Activated CD8-positive, alpha-beta memory T cell treated with anti-CD3 and anti-CD28 coated beads, Interleukin-2, amount 10 ng/mL, durations not matched to agents 7 days and 5 days (primary cell): ENCODE measurements around the gene HSP90B1. TPM values are rescaled to one million over a fixed set of nuclear protein-coding genes. Genes with fewer than 3 reads are reported as not detected.

Source experiments
- ATAC-seq: fragments of 150-1000 bp; cut with Tn5 transposase; one replicate; pipeline ENCODE4 v1.10.0; 2021; ENCODE audit warnings: moderate library complexity
- CTCF ChIA-PET: fragments of 350-600 bp; sonication (Branson Sonifier 250); formaldehyde crosslinking; loops from one replicate; lab custom pipeline; 2021; ENCODE audit warnings: antibody characterized with exemption; lab: Charles Lee
- DNase-seq: peaks from one replicate; pipeline ENCODE4 v3.0.0-alpha.2; 2020
- H3K27ac Mint-ChIP-seq: one replicate; pipeline ENCODE4 v1.8.0; 2021; ENCODE audit warnings: mild to moderate bottlenecking, mixed read lengths
- H3K27me3 Mint-ChIP-seq: one replicate; pipeline ENCODE4 v1.8.0; 2021; ENCODE audit warnings: mixed read lengths
- H3K36me3 Mint-ChIP-seq: one replicate; pipeline ENCODE4 v1.8.0; 2021; ENCODE audit warnings: mild to moderate bottlenecking, mixed read lengths
- H3K4me1 Mint-ChIP-seq: one replicate; pipeline ENCODE4 v1.8.0; 2021; ENCODE audit warnings: mixed read lengths
- H3K4me3 Mint-ChIP-seq: one replicate; pipeline ENCODE4 v1.8.0; 2021; ENCODE audit warnings: mild to moderate bottlenecking, moderate library complexity, mixed read lengths
- H3K9me3 Mint-ChIP-seq: one replicate; pipeline ENCODE4 v1.8.0; 2022; ENCODE audit warnings: low read depth, mixed read lengths
- total RNA-seq, 2 experiments: library from RNA; stranded (reverse); gene quantifications; one replicate each; pipeline ENCODE4 v1.2.3, GENCODE V29; 2021

The HSP90B1 gene
- total RNA-seq, 2 experiments from 2014 or later, result 324 to 489 TPM

DNA sequence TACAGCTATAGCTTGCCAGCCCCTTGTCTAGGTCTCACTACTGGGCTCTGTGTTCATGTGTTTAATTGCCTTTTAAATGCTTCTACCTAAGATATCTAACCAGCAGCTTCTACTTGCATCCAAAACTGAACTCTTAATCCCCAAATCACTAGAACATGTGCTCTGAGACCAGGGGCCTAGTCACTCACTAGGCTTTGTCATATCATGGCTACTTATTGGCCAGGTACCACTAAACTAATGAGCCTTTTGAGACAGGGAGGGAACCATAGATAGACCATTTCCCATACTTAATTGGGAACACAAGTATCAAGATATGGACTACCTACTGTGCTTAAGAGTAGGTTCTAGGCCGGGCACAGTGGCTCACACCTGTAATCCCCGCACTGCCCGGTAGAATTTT is 6.5 kb downstream of the HSP90B1 start:
- ATAC-seq (no peak), DNase-seq (no peak)
- no peak overlapping the region for H3K27ac Mint-ChIP-seq
- H3K9me3 Mint-ChIP-seq, result no peaks in the 10 kb centered on the region
- CTCF ChIA-PET, result interaction anchor here (2.5 kb wide), 1 partner anchor 12 kb away, joined by 12 read pairs; no protein-coding TSS in a partner anchor
- no peak overlapping the region for H3K4me3 Mint-ChIP-seq
- H3K27me3 Mint-ChIP-seq, result no peaks in the 10 kb centered on the region
- H3K4me1 Mint-ChIP-seq, result peaks cover 62% of the 10 kb centered on the region
- peaks cover 79% of the 10 kb centered on the region for H3K36me3 Mint-ChIP-seq

GRCh38 chr12:103944964-103945363 is 14.8 kb downstream of the HSP90B1 start:
- Mint-ChIP-seq H3K9me3 (no peaks in the 10 kb centered on the region), H3K27ac (no peak overlapping the region), H3K36me3 (peaks cover 82% of the 10 kb centered on the region), H3K27me3 (no peaks in the 10 kb centered on the region), H3K4me1 (peaks cover 38% of the 10 kb centered on the region), H3K4me3 (no peak overlapping the region)
- CTCF ChIA-PET, result no interaction called here
- DNase-seq (no peak), ATAC-seq (no peak)

- DNase-seq, result no peak
- Mint-ChIP-seq H3K27me3 (no peaks in the 10 kb centered on the region), H3K4me3 (no peak overlapping the region), H3K4me1 (peaks cover 48% of the 10 kb centered on the region), H3K9me3 (no peaks in the 10 kb centered on the region), H3K27ac (peak overlapping the region; percentile 58), H3K36me3 (peaks cover 75% of the 10 kb centered on the region)
- CTCF ChIA-PET, result interaction anchor here (0.7 to 2.3 kb wide), 4 partner anchors 9 to 26 kb away, joined by 3 to 12 read pairs (median 3); a partner anchor contains a TSS
- no peak for ATAC-seq
Measured at GRCh38 chr12:103947871-103948555, 17.8 kb downstream of the HSP90B1 start.

DNA sequence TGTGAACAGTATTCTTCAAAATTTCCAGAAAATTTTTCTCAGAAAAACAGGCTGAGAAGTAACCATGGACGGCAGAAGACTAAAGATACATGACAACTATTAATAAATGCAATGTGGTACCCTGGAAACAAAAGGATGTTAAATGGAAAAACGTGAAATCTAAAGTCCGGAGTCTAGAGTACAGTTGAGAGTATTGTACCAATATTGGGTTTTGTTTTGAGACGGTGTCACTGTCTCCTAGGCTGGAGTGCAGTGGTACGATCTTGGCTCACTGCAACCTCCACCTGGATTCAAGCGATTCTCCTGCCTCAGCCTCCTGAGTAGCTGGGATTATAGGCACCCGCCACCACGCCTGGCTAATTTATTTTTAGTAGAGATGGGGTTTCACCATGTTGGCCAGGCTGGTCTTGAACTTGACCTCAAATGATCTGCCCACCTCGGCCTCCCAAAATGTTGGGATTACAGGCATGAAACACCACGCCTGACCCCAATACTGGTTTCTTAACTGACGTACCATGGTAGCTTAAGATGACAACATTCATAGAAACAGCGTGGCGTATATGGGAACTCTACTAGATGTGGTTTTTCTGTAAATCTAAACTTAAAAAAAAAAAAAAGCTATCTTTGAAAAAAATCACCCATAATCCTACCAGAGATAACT is 18.7 kb downstream of the HSP90B1 start:
- no peaks in the 10 kb centered on the region for H3K9me3 Mint-ChIP-seq
- H3K27ac Mint-ChIP-seq, result peak overlapping the region; percentile 58
- no peak for ATAC-seq
- peaks cover 55% of the 10 kb centered on the region for H3K4me1 Mint-ChIP-seq
- peaks cover 74% of the 10 kb centered on the region for H3K36me3 Mint-ChIP-seq
- CTCF ChIA-PET, result interaction anchor here (1.3 to 2.3 kb wide), 3 partner anchors 11 to 20 kb away, joined by 3 to 12 read pairs (median 4); partner anchors contain the start of gene TDG
- no peaks in the 10 kb centered on the region for H3K27me3 Mint-ChIP-seq
- DNase-seq, result no peak
- H3K4me3 Mint-ChIP-seq, result no peak overlapping the region

DNA sequence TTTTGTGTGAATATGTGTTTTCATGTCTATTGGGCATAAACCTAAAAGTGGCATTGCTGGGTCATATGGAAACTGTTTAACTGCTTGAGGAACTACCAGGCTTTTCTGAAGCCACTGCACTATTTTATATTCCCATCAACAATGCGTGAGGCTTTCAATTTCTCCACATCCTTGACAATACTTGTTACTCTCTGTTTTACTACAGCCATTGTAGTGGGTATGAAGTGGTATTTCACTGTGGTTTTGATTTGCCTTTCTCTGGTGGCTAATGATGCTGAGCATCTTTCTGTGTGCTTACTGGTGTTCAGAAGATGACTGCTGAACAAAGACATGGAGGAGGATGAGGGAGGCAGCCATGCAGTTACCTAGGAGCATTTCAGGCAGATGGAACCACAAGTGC is 22.3 kb downstream of the HSP90B1 start:
- ATAC-seq (no peak), DNase-seq (no peak)
- Mint-ChIP-seq H3K9me3 (no peaks in the 10 kb centered on the region), H3K27me3 (no peaks in the 10 kb centered on the region), H3K36me3 (peaks cover 60% of the 10 kb centered on the region), H3K27ac (peak overlapping the region; percentile 69), H3K4me3 (no peak overlapping the region), H3K4me1 (peaks cover 65% of the 10 kb centered on the region)
- CTCF ChIA-PET, result no interaction called here

GRCh38 chr12:103955811-103956508 is 25.8 kb downstream of the HSP90B1 start:
- Mint-ChIP-seq H3K4me3 (peak overlapping the region; percentile 97), H3K9me3 (no peaks in the 10 kb centered on the region), H3K27me3 (no peaks in the 10 kb centered on the region), H3K36me3 (peaks cover 31% of the 10 kb centered on the region), H3K4me1 (peaks cover 47% of the 10 kb centered on the region), H3K27ac (peak overlapping the region; percentile 95)
- CTCF ChIA-PET, result interaction anchor here (0.7 to 4.4 kb wide), 9 partner anchors 10 to 287 kb away, joined by 3 to 32 read pairs (median 3); partner anchors contain the start of genes HSP90B1 and TDG
- ATAC-seq (no peak), DNase-seq (no peak)

GRCh38 chr12:103956509-103957027 is 26.4 kb downstream of the HSP90B1 start:
- CTCF ChIA-PET, result interaction anchor here (0.7 to 4.4 kb wide), 9 partner anchors 9 to 152 kb away, joined by 3 to 32 read pairs (median 3); partner anchors contain the start of genes HSP90B1 and TDG
- peaks cover 46% of the 10 kb centered on the region for H3K4me1 Mint-ChIP-seq
- H3K9me3 Mint-ChIP-seq, result no peaks in the 10 kb centered on the region
- H3K27me3 Mint-ChIP-seq, result no peaks in the 10 kb centered on the region
- peaks cover 28% of the 10 kb centered on the region for H3K36me3 Mint-ChIP-seq
- H3K27ac Mint-ChIP-seq, result peak overlapping the region; percentile 95
- ATAC-seq (peak; percentile 25), DNase-seq (peak; percentile 45)
- peak overlapping the region; percentile 97 for H3K4me3 Mint-ChIP-seq

DNA sequence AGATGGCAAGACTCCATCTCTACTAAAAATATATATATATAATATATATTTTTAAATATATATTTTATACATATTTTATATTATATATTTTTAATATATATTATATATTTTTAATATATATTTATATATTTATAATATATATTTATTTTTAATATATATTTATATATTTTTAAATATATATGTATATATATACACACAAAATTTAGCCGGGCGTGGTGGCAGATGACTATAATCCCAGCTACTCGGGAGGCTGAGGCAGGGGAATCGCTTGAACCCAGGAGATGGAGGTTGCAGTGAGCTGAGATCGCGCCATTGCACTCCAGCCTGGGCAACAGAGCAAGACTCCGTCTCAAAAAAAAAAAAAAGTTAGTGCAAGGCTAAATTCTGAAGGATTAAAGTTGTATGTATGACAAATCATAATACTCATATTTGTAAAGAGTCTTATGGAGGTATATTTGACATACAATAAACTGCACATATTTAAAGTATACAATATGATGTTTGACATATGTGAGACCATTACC is 27.7 kb downstream of the HSP90B1 start:
- Mint-ChIP-seq H3K4me3 (peak overlapping the region; percentile 97), H3K27ac (peak overlapping the region; percentile 95), H3K4me1 (peaks cover 34% of the 10 kb centered on the region), H3K27me3 (no peaks in the 10 kb centered on the region), H3K36me3 (peaks cover 19% of the 10 kb centered on the region), H3K9me3 (no peaks in the 10 kb centered on the region)
- CTCF ChIA-PET, result interaction anchor here (3.1 kb wide), 1 partner anchor 29 kb away, joined by 9 read pairs; the partner anchor contains the start of gene HSP90B1
- no peak for ATAC-seq
- no peak for DNase-seq

DNA sequence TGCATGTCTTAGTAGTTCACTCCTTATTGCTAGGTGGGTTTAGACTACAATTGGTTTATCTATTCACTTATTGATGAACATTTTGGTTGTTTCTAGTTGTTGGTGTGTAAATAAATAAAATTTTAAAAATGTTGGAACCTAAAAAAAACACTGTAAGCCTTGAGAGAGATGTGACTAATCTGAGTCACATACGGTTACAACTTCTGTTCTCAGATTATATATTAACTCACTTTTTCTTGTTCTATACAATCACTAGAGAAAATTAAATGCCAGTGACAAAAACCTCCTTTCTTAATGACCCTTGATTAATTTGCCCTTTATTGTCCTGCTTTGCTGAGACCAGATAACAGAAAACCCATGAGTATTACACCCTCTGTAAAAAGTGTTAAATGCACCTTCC is 28.4 kb downstream of the HSP90B1 start:
- CTCF ChIA-PET, result no interaction called here
- H3K9me3 Mint-ChIP-seq, result no peaks in the 10 kb centered on the region
- no peak overlapping the region for H3K4me3 Mint-ChIP-seq
- H3K27ac Mint-ChIP-seq, result no peak overlapping the region
- peaks cover 16% of the 10 kb centered on the region for H3K36me3 Mint-ChIP-seq
- ATAC-seq (no peak), DNase-seq (no peak)
- no peaks in the 10 kb centered on the region for H3K27me3 Mint-ChIP-seq
- H3K4me1 Mint-ChIP-seq, result peaks cover 29% of the 10 kb centered on the region

DNA sequence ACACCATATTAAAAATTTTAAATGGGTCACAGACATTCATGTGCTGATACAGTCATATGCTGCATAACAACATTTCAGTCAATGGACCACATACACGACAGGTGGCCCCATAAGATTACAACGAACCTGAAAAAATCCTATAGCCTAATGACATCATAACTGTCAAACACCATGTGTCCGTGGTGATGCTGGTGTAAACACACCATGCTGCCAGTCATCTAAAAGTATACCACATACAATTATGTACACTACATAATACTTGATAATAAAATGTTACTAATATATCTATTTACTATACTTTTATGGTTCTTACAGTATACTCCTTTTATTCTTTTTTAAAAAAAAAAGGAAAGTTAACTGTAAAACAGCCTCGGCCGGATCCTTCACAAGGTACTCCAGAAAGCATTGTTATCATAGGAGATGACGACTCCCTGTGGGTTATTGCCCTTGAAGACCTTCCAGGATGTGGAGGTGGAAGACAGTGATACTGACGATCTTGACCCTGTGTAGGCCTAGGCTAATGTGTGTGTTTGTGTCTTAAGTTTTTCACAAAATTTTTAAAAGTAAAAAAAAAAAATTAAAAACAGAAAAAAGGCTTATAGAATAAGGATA is 30.5 kb downstream of the HSP90B1 start:
- no peaks in the 10 kb centered on the region for H3K9me3 Mint-ChIP-seq
- no peak overlapping the region for H3K4me3 Mint-ChIP-seq
- no peaks in the 10 kb centered on the region for H3K27me3 Mint-ChIP-seq
- peaks cover 6% of the 10 kb centered on the region for H3K36me3 Mint-ChIP-seq
- H3K4me1 Mint-ChIP-seq, result peaks cover 27% of the 10 kb centered on the region
- CTCF ChIA-PET, result no interaction called here
- no peak overlapping the region for H3K27ac Mint-ChIP-seq
- ATAC-seq (no peak), DNase-seq (no peak)

DNA sequence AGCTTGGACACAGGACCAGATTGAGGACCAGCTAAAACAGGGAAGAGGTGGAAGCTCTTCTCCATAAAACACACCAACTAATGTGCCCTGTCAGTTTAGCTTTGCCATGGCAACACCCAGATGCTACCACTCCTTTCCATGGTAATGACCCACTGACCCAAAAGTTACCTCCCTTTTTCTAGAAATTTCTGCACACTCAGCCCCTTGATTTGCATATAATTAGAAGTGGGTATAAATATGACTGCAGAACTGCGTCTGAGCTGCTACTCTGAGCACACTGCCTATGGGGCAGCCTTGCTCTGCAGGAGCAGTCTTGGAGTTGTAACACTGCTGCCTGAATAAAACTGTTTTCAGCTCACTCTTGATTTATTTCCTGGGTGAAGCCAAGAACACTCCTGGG is 32.3 kb downstream of the HSP90B1 start:
- Mint-ChIP-seq H3K4me3 (no peak overlapping the region), H3K27ac (no peak overlapping the region), H3K27me3 (no peaks in the 10 kb centered on the region), H3K9me3 (no peaks in the 10 kb centered on the region), H3K4me1 (peaks cover 29% of the 10 kb centered on the region), H3K36me3 (peaks cover 3% of the 10 kb centered on the region)
- ATAC-seq (no peak), DNase-seq (no peak)
- CTCF ChIA-PET, result interaction anchor here (0.6 to 1.2 kb wide), 2 partner anchors 14 to 60 kb away, joined by 3 to 4 read pairs; no protein-coding TSS in a partner anchor

GRCh38 chr12:103964805-103965204 is 34.6 kb downstream of the HSP90B1 start:
- CTCF ChIA-PET, result interaction anchor here (1.2 to 3.2 kb wide), 5 partner anchors 10 to 144 kb away, joined by 3 to 32 read pairs (median 12); partner anchors contain the start of genes HSP90B1 and NT5DC3
- H3K4me3 Mint-ChIP-seq, result peak overlapping the region; percentile 99
- no peaks in the 10 kb centered on the region for H3K9me3 Mint-ChIP-seq
- H3K36me3 Mint-ChIP-seq, result peaks cover 12% of the 10 kb centered on the region
- peak overlapping the region; percentile 98 for H3K27ac Mint-ChIP-seq
- ATAC-seq (no peak), DNase-seq (no peak)
- H3K4me1 Mint-ChIP-seq, result peaks cover 46% of the 10 kb centered on the region
- H3K27me3 Mint-ChIP-seq, result no peaks in the 10 kb centered on the region
